SU-DHL-6 (cell line): ENCODE measurements around the gene HECW1.

Experiments
- CTCF ChIP-seq: fragments of 200-600 bp; sonication (generic); IDR thresholded peaks from one replicate; pipeline ENCODE4 v1.5.1; 2017; ENCODE audit warnings: antibody characterized with exemption, mild to moderate bottlenecking, low read length, moderate library complexity; ENCODE audit not compliant: insufficient read depth, poor library complexity, severe bottlenecking
- EZH2phosphoT487 ChIP-seq: fragments of 200-600 bp; sonication (generic), shearing (Covaris generic); conservative IDR thresholded peaks from 2 replicates; pipeline ENCODE4 v1.6.1; 2018; ENCODE audit warnings: mild to moderate bottlenecking, antibody characterized with exemption, low read length, moderate library complexity, mixed read lengths

- no peak for TF ChIP-seq CTCF
- no peak for TF ChIP-seq EZH2phosphoT487
These were observed 31.6 kb downstream of the HECW1 start for GRCh38 chr7:43143918-43144589.
